Stimulated activated naive CD8-positive, alpha-beta T cell treated with anti-CD3 and anti-CD28 coated beads, Interleukin-15, Interleukin-2, amounts not matched to agents 100 ng/mL and 50 ng/mL, for 24 hours (primary cell): Measurements from ENCODE around the gene NKG7.
"Not testable (repeated sequence)": the region's sequence is repeated elsewhere in the genome, so short reads cannot be mapped to it uniquely, and the experiment has no call there.

ENCODE experiments used
- H3K27ac Mint-ChIP-seq: one replicate; pipeline ENCODE4 v1.8.0; 2021; ENCODE audit warnings: mild to moderate bottlenecking, mixed read lengths
- H3K27me3 Mint-ChIP-seq: one replicate; pipeline ENCODE4 v1.8.0; 2021; ENCODE audit warnings: mixed read lengths
- H3K36me3 Mint-ChIP-seq: one replicate; pipeline ENCODE4 v1.8.0; 2021; ENCODE audit warnings: low read depth, mixed read lengths
- H3K4me1 Mint-ChIP-seq: one replicate; pipeline ENCODE4 v1.8.0; 2021; ENCODE audit warnings: low read depth, mixed read lengths
- H3K4me3 Mint-ChIP-seq: one replicate; pipeline ENCODE4 v1.8.0; 2021; ENCODE audit warnings: mild to moderate bottlenecking, mixed read lengths
- H3K9me3 Mint-ChIP-seq: one replicate; pipeline ENCODE4 v1.8.0; 2021; ENCODE audit warnings: mixed read lengths

Gene NKG7

DNA sequence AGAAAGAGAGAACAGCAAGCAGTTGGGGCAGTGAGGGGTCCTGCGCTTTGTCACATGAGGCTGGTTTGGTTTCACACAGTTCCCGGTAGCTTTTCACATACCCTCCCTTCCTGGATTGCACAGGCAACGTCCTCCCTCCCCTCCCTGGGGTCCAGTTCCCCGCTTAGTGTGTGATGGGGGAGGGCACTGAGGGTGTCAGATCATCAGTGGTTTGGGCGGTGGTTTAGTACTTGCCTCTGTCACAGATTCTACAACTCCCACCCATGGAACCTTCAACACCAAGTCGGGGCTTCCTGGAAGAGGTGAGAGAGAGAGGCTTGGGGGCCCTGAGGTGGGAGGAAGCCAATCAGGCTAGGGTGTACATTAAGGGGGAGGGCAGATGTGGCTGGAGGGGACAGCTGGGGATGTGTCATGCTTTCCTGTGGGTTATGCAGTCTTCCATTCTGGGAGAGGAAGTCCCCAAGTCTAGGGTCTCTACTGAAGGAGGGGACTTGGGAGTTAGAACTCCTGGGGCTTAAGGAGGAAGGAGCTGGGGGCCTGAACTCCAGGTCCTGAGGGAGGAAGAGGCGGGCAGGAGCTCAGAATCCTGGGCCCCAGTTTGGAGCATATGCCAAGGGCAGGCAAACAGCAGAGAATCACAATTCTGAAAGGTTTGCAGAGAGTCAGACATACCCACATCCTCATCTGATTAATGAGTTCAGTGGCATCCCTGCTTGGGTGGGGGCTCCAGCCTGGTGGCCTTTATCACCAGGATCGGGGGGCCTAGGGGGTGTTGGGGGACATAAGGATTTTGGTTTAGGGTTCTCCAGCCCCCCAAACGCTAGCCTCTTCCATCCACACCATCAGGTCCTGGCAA, at the start of gene NKG7:
TSS of gene NKG7 (minus strand) at position 6 of the 856 bp plus-strand sequence. CDS start 119 bp downstream, outside the sequence.
- H3K4me3 Mint-ChIP-seq, result peak within 1 kb of the TSS; percentile 94
- peak within 1 kb of the TSS; percentile 94 for H3K27ac Mint-ChIP-seq

GRCh38 chr19:51422053-51422448, 49.6 kb upstream of the NKG7 start:
- Mint-ChIP-seq H3K36me3 (no peaks in the 10 kb centered on the region), H3K4me1 (peaks cover 29% of the 10 kb centered on the region), H3K27ac (no peak overlapping the region), H3K9me3 (no peaks in the 10 kb centered on the region), H3K4me3 (peak overlapping the region; percentile 9), H3K27me3 (peaks cover 6% of the 10 kb centered on the region)

More for the DNA sequence above, at the start of gene NKG7:
- Mint-ChIP-seq H3K4me1 (peaks cover 77% of the 10 kb centered on the region), H3K36me3 (peaks cover 27% of the 10 kb centered on the region), H3K9me3 (no peaks in the 10 kb centered on the region), H3K27me3 (no peaks in the 10 kb centered on the region)

DNA sequence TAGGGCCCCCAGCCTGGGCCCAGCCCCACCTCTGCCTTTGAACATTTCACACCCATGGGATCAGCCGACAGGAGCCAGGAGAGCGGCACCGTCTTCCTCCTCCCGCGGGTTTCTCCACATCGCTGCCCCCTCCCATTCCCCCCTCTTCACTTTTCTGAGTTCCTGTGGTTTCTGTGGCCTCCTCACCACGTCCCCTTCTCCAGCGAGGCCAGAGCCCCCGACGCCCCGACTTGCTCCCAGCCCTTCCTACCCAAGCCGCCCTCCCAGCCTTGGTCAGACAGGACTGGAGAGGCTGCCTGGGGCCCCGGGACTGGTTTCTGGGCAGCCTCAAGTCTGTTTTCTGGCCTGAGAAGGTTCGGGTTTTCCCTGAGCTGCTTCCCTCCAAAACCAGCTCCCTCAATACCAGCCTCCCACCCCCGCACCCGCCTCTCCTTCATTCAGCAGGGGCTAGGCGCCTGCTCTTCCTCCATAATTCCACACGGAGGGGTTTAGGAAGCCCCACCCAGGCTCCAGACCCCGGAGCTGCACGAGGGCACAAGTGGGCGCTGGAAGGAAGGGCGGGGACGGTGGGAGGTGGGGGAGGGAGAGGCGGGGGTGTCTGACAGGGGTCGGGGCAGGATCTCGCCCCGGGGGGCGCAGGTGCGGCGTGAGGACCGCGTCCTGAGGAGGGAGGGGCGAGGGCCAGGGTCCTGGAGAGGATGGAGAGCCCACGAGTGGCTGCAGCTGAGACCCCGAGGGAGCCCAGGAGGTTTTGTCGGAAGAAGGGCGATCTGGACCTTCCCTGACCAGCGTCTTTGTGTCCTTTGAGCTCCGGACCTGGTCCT, 49.0 kb upstream of the NKG7 start:
- no peaks in the 10 kb centered on the region for H3K36me3 Mint-ChIP-seq
- H3K27me3 Mint-ChIP-seq, result peaks cover 6% of the 10 kb centered on the region
- H3K4me3 Mint-ChIP-seq, result peak overlapping the region; percentile 9
- no peaks in the 10 kb centered on the region for H3K9me3 Mint-ChIP-seq
- peaks cover 34% of the 10 kb centered on the region for H3K4me1 Mint-ChIP-seq
- no peak overlapping the region for H3K27ac Mint-ChIP-seq

- H3K36me3 Mint-ChIP-seq, H3K4me3 Mint-ChIP-seq, H3K27ac Mint-ChIP-seq, H3K9me3 Mint-ChIP-seq, H3K27me3 Mint-ChIP-seq: not testable (repeated sequence)
- peaks cover 32% of the 10 kb centered on the region for H3K4me1 Mint-ChIP-seq
Measured at GRCh38 chr19:51420511-51420910, 48.1 kb upstream of the NKG7 start.

DNA sequence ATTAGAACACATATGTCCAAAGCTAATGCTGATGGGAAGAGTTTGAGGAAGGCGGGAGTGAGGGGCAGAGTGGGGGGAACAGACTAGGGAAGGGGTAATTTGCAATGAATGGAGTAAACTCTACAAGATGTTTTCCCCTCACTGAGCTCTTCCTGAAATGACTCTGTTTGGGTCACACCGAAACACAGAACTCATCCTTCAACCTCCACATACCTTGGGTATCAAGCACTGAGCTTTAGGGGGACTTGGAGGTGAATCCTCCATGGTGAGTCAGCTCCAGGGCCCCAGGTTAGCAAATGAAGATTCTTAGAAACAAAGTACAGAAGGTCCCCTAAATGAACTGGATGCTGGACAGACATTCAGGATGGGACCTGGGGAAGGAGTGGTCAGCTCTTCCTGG, 46.3 kb upstream of the NKG7 start:
- no peaks in the 10 kb centered on the region for H3K36me3 Mint-ChIP-seq
- no peak overlapping the region for H3K4me3 Mint-ChIP-seq
- H3K27ac Mint-ChIP-seq, result no peak overlapping the region
- peaks cover 32% of the 10 kb centered on the region for H3K4me1 Mint-ChIP-seq
- H3K9me3 Mint-ChIP-seq, result no peaks in the 10 kb centered on the region
- peaks cover 6% of the 10 kb centered on the region for H3K27me3 Mint-ChIP-seq

DNA sequence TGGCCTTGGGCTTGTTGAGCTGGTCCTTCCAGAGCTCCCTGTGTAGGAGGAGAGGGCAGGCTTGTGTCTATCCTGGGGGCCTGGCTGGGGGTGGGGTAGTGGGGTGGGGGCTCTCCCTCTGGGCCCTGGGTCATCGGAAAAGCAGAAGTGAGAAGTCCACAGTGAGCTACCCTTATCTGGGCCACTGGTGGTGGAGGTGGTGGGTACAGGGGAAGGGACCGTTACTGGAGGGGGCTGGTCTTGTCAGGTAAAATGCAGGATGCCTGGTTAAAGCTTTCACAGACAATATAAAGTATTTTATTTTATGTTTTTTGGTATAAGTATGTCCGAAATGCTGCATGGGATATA, 45.3 kb upstream of the NKG7 start:
- no peak overlapping the region for H3K4me3 Mint-ChIP-seq
- peak overlapping the region; percentile 63 for H3K27ac Mint-ChIP-seq
- peaks cover 6% of the 10 kb centered on the region for H3K27me3 Mint-ChIP-seq
- H3K9me3 Mint-ChIP-seq, result no peaks in the 10 kb centered on the region
- peaks cover 32% of the 10 kb centered on the region for H3K4me1 Mint-ChIP-seq
- no peaks in the 10 kb centered on the region for H3K36me3 Mint-ChIP-seq

DNA sequence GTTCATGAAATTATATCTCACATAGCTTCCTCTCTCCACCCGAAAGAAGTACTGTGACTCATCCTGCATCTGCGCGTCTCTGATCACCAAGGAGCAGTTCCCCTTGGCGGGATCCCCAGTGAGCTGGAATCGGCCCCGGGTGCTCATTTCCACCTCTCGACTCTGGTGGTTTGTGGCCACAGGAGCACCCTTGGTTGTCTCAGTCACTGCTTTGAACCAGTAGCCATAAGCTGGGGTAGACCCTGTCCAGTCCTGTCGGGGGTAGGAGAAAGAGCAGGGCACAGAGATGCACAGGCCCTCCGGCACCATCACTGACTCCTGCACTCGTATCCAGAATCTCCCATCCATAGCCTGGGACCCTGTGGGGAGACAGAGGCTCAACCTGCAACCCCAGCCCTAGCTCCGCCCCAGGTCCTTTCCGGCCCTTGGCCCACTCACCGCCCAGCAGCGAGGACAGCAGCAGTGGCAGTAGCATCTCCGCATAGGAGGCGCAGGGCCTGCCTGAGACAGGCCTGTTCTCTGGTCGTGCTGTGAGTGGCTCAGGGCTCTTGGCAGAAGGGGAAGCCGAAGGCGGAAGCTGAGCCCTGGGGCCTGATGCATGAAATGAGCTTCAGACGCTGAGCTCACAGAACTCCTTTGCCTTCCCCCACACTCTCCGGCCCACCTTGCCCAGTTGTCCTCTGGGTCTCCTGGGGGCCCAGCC, 44.8 kb upstream of the NKG7 start, which contains the start of gene SIGLEC10:
TSS of gene SIGLEC10 (minus strand) at position 536 of the 703 bp plus-strand sequence. CDS start at position 475, 61 bp downstream.
- Mint-ChIP-seq H3K4me1 (peaks cover 32% of the 10 kb centered on the region), H3K27ac (peak within 1 kb of the TSS; percentile 63), H3K9me3 (no peaks in the 10 kb centered on the region), H3K4me3 (peak within 1 kb of the TSS; percentile 66), H3K27me3 (peaks cover 6% of the 10 kb centered on the region), H3K36me3 (no peaks in the 10 kb centered on the region)

DNA sequence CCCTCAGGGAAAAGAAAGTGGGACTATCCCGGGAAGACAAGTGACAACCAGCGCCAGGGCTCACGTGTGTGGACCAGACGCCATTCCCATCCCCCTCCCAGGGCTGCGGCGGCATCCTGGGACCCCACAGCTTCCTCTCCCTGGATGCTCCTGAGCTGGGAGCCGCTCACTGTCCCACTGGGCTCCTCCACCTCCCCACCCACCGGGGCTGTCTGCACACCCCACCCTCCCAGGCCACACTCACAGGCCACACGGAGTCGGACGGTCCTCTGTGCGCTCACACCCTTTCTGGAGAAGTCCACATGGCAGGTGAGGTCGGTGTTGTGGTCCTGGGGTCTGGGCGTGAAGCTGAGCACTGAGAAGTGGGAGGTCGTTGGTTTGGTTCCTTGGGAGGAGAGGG, 44.0 kb upstream of the NKG7 start:
- not testable (repeated sequence) for H3K27me3 Mint-ChIP-seq, H3K4me3 Mint-ChIP-seq, H3K9me3 Mint-ChIP-seq, H3K27ac Mint-ChIP-seq, H3K36me3 Mint-ChIP-seq
- peaks cover 27% of the 10 kb centered on the region for H3K4me1 Mint-ChIP-seq

- H3K4me1 Mint-ChIP-seq, result peaks cover 23% of the 10 kb centered on the region
Measured at GRCh38 chr19:51415187-51415586, 42.7 kb upstream of the NKG7 start.

GRCh38 chr19:51410950-51411748, 38.7 kb upstream of the NKG7 start:
- Mint-ChIP-seq H3K27me3 (peaks cover 3% of the 10 kb centered on the region), H3K4me1 (peaks cover 14% of the 10 kb centered on the region), H3K27ac (no peak overlapping the region)

More at GRCh38 chr19:51415187-51415586, 42.7 kb upstream of the NKG7 start:
- H3K9me3 Mint-ChIP-seq, result no peaks in the 10 kb centered on the region
- H3K27ac Mint-ChIP-seq, result no peak overlapping the region
- no peak overlapping the region for H3K4me3 Mint-ChIP-seq
- H3K36me3 Mint-ChIP-seq, result no peaks in the 10 kb centered on the region
- peaks cover 6% of the 10 kb centered on the region for H3K27me3 Mint-ChIP-seq

DNA sequence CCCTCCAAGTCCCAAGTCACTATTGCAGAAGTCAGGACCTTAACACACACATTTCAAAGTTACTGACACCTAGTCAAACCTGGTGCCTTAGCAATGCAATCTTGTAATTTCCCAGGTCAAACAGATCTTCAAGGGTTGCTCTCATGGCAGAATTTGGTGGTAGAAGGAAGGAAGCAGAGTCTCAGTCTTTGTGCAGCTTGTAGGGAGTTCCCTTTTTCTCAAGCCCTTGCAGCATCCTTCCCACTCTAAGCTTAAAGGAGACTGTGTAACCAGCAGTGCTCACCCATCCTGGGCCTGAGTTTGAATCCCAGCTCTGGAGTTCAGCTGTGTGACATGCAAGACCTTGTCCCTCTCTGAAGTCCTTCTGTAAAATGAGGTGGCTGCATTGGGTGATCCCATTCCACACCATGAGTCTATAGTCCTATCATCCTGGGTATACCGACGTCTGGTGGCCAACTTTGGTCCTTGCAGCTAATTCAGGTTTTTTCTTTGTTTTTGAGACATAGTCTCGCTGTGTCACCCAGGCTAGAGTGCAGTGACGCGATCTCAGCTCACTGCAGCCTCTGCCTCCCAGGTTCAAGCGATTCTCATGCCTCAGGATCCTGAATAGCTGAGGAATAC, 35.2 kb upstream of the NKG7 start:
- Mint-ChIP-seq H3K27ac (no peak overlapping the region), H3K27me3 (peaks cover 3% of the 10 kb centered on the region), H3K4me3 (no peak overlapping the region), H3K4me1 (peaks cover 14% of the 10 kb centered on the region), H3K9me3 (peaks cover 4% of the 10 kb centered on the region), H3K36me3 (peaks cover 9% of the 10 kb centered on the region)

More at GRCh38 chr19:51410950-51411748, 38.7 kb upstream of the NKG7 start:
- H3K36me3 Mint-ChIP-seq, result no peaks in the 10 kb centered on the region
- H3K9me3 Mint-ChIP-seq, result no peaks in the 10 kb centered on the region
- no peak overlapping the region for H3K4me3 Mint-ChIP-seq

GRCh38 chr19:51402117-51402516, 29.7 kb upstream of the NKG7 start:
- H3K36me3 Mint-ChIP-seq, result peaks cover 18% of the 10 kb centered on the region
- no peak overlapping the region for H3K27ac Mint-ChIP-seq
- no peak overlapping the region for H3K4me3 Mint-ChIP-seq
- peaks cover 11% of the 10 kb centered on the region for H3K9me3 Mint-ChIP-seq
- no peaks in the 10 kb centered on the region for H3K27me3 Mint-ChIP-seq
- H3K4me1 Mint-ChIP-seq, result peaks cover 28% of the 10 kb centered on the region

- peaks cover 11% of the 10 kb centered on the region for H3K9me3 Mint-ChIP-seq
- H3K4me1 Mint-ChIP-seq, result peaks cover 45% of the 10 kb centered on the region
- H3K27me3 Mint-ChIP-seq, H3K4me3 Mint-ChIP-seq, H3K27ac Mint-ChIP-seq: not testable (repeated sequence)
- H3K36me3 Mint-ChIP-seq, result peaks cover 24% of the 10 kb centered on the region
Measured at GRCh38 chr19:51399936-51400335, 27.5 kb upstream of the NKG7 start.

GRCh38 chr19:51399231-51399630, 26.8 kb upstream of the NKG7 start:
- no peaks in the 10 kb centered on the region for H3K27me3 Mint-ChIP-seq
- H3K36me3 Mint-ChIP-seq, result peaks cover 27% of the 10 kb centered on the region
- H3K9me3 Mint-ChIP-seq, result peaks cover 11% of the 10 kb centered on the region
- no peak overlapping the region for H3K27ac Mint-ChIP-seq
- H3K4me1 Mint-ChIP-seq, result peaks cover 52% of the 10 kb centered on the region
- no peak overlapping the region for H3K4me3 Mint-ChIP-seq
